Measurements from ENCODE around the gene TSSC4. TPM values are rescaled to one million over a fixed set of nuclear protein-coding genes. Genes with fewer than 3 reads are reported as not detected.

TSSC4 gene
- total RNA-seq, 1 experiment from 2014 or later = 25.3 TPM

- Histone ChIP-seq H3K4me1 (ENCODE audit: low read length) (peaks cover 25% of the 10 kb centered on the region), H2AFZ (ENCODE audit: low read length) (no peak overlapping the region), H3K9ac (ENCODE audit: low read length) (no peak overlapping the region), H3K27ac (ENCODE audit: low read length) (no peak overlapping the region), H4K20me1 (ENCODE audit: insufficient read depth, low read depth, low read length) (peaks cover 39% of the 10 kb centered on the region), H3K36me3 (ENCODE audit: insufficient read depth, low read length) (peaks cover 9% of the 10 kb centered on the region; the same call in 1 of the 2 replicates), H3K9me3 (ENCODE audit: low read length) (no peaks in the 10 kb centered on the region), H3K27me3 (ENCODE audit: low read length) (no peaks in the 10 kb centered on the region), H3K79me2 (ENCODE audit: low read length) (peaks cover 30% of the 10 kb centered on the region), H3K9me2 (replicated peaks; ENCODE audit: insufficient read depth, low read length) (no peaks in the 10 kb centered on the region), H3K4me3 (ENCODE audit: low read length) (no peak overlapping the region), H3K4me2 (ENCODE audit: low read depth, low read length, poor library complexity, severe bottlenecking) (no peak overlapping the region)
- DNase-seq = no peak
Observed at GRCh38 chr11:2375341-2375853, 25.2 kb upstream of the TSSC4 start.

- Histone ChIP-seq H3K9me2 (replicated peaks; ENCODE audit: insufficient read depth, low read length) (no peaks in the 10 kb centered on the region), H2AFZ (ENCODE audit: low read length) (no peak overlapping the region), H3K4me3 (ENCODE audit: low read length) (no peak overlapping the region), H3K9ac (ENCODE audit: low read length) (no peak overlapping the region), H3K4me2 (ENCODE audit: low read depth, low read length, poor library complexity, severe bottlenecking) (no peak overlapping the region), H3K36me3 (ENCODE audit: insufficient read depth, low read length) (peaks cover 9% of the 10 kb centered on the region; the same call in 1 of the 2 replicates), H3K4me1 (ENCODE audit: low read length) (peaks cover 32% of the 10 kb centered on the region), H3K79me2 (ENCODE audit: low read length) (peaks cover 37% of the 10 kb centered on the region), H3K27me3 (ENCODE audit: low read length) (no peaks in the 10 kb centered on the region), H3K27ac (ENCODE audit: low read length) (no peak overlapping the region), H3K9me3 (ENCODE audit: low read length) (no peaks in the 10 kb centered on the region), H4K20me1 (ENCODE audit: insufficient read depth, low read depth, low read length) (peaks cover 45% of the 10 kb centered on the region)
- no peak for DNase-seq
Observed at GRCh38 chr11:2375964-2376551, 24.5 kb upstream of the TSSC4 start.

GRCh38 chr11:2376751-2377451, 23.6 kb upstream of the TSSC4 start, which contains the start of gene CD81:
TSS of gene CD81 (plus strand) at chr11:2377310. CDS start at chr11:2377550, 240 bp downstream.
- H3K27ac ChIP-seq (ENCODE audit: low read length) = peak within 1 kb of the TSS; percentile 88
- peaks cover 54% of the 10 kb centered on the region for H4K20me1 ChIP-seq (ENCODE audit: insufficient read depth, low read depth, low read length)
- no peak within 1 kb of the TSS for H2AFZ ChIP-seq (ENCODE audit: low read length)
- peaks cover 36% of the 10 kb centered on the region for H3K4me1 ChIP-seq (ENCODE audit: low read length)
- no peaks in the 10 kb centered on the region for H3K9me3 ChIP-seq (ENCODE audit: low read length)
- H3K27me3 ChIP-seq (ENCODE audit: low read length) = no peaks in the 10 kb centered on the region
- peaks cover 45% of the 10 kb centered on the region for H3K79me2 ChIP-seq (ENCODE audit: low read length)
- peak within 1 kb of the TSS; percentile 100 for H3K4me3 ChIP-seq (ENCODE audit: low read length)
- H3K9ac ChIP-seq (ENCODE audit: low read length) = peak within 1 kb of the TSS; percentile 98
- peak; percentile 80 for DNase-seq
- H3K9me2 ChIP-seq (replicated peaks; ENCODE audit: insufficient read depth, low read length) = no peaks in the 10 kb centered on the region
- peak within 1 kb of the TSS; percentile 97 for H3K4me2 ChIP-seq (ENCODE audit: low read depth, low read length, poor library complexity, severe bottlenecking)
- H3K36me3 ChIP-seq (ENCODE audit: insufficient read depth, low read length) = peaks cover 9% of the 10 kb centered on the region; the same call in 1 of the 2 replicates

GRCh38 chr11:2377511-2378443, 22.8 kb upstream of the TSSC4 start:
- Histone ChIP-seq H3K79me2 (ENCODE audit: low read length) (peaks cover 54% of the 10 kb centered on the region), H3K4me1 (ENCODE audit: low read length) (peaks cover 45% of the 10 kb centered on the region), H3K9ac (ENCODE audit: low read length) (peak overlapping the region; percentile 98), H3K4me3 (ENCODE audit: low read length) (peak overlapping the region; percentile 100), H3K9me2 (replicated peaks; ENCODE audit: insufficient read depth, low read length) (no peaks in the 10 kb centered on the region), H3K27me3 (ENCODE audit: low read length) (no peaks in the 10 kb centered on the region), H3K36me3 (ENCODE audit: insufficient read depth, low read length) (peaks cover 9% of the 10 kb centered on the region; the same call in 1 of the 2 replicates), H3K4me2 (ENCODE audit: low read depth, low read length, poor library complexity, severe bottlenecking) (peak overlapping the region; percentile 97), H3K9me3 (ENCODE audit: low read length) (no peaks in the 10 kb centered on the region), H3K27ac (ENCODE audit: low read length) (peak overlapping the region; percentile 88), H4K20me1 (ENCODE audit: insufficient read depth, low read depth, low read length) (peaks cover 63% of the 10 kb centered on the region), H2AFZ (ENCODE audit: low read length) (no peak overlapping the region)
- DNase-seq = peak; percentile 79

GRCh38 chr11:2378527-2379210, 21.9 kb upstream of the TSSC4 start:
- Histone ChIP-seq H3K27me3 (ENCODE audit: low read length) (no peaks in the 10 kb centered on the region), H3K9me2 (replicated peaks; ENCODE audit: insufficient read depth, low read length) (no peaks in the 10 kb centered on the region), H3K4me3 (ENCODE audit: low read length) (peak overlapping the region; percentile 100), H3K27ac (ENCODE audit: low read length) (peak overlapping the region; percentile 88), H3K36me3 (ENCODE audit: insufficient read depth, low read length) (peaks cover 9% of the 10 kb centered on the region; the same call in 1 of the 2 replicates), H3K9me3 (ENCODE audit: low read length) (no peaks in the 10 kb centered on the region), H2AFZ (ENCODE audit: low read length) (no peak overlapping the region), H3K4me2 (ENCODE audit: low read depth, low read length, poor library complexity, severe bottlenecking) (peak overlapping the region; percentile 97), H4K20me1 (ENCODE audit: insufficient read depth, low read depth, low read length) (peaks cover 71% of the 10 kb centered on the region), H3K4me1 (ENCODE audit: low read length) (peaks cover 54% of the 10 kb centered on the region), H3K9ac (ENCODE audit: low read length) (peak overlapping the region; percentile 98), H3K79me2 (ENCODE audit: low read length) (peaks cover 55% of the 10 kb centered on the region)
- DNase-seq = peak; percentile 41

GRCh38 chr11:2379466-2380174, 20.9 kb upstream of the TSSC4 start:
- H3K4me3 ChIP-seq (ENCODE audit: low read length) = peak overlapping the region; percentile 100
- H3K79me2 ChIP-seq (ENCODE audit: low read length) = peaks cover 55% of the 10 kb centered on the region
- H3K9ac ChIP-seq (ENCODE audit: low read length) = peak overlapping the region; percentile 98
- H3K9me2 ChIP-seq (replicated peaks; ENCODE audit: insufficient read depth, low read length) = no peaks in the 10 kb centered on the region
- H2AFZ ChIP-seq (ENCODE audit: low read length) = no peak overlapping the region
- no peaks in the 10 kb centered on the region for H3K27me3 ChIP-seq (ENCODE audit: low read length)
- peaks cover 75% of the 10 kb centered on the region for H4K20me1 ChIP-seq (ENCODE audit: insufficient read depth, low read depth, low read length)
- H3K4me2 ChIP-seq (ENCODE audit: low read depth, low read length, poor library complexity, severe bottlenecking) = peak overlapping the region; percentile 97
- H3K9me3 ChIP-seq (ENCODE audit: low read length) = no peaks in the 10 kb centered on the region
- peak overlapping the region; percentile 91 for H3K27ac ChIP-seq (ENCODE audit: low read length)
- H3K4me1 ChIP-seq (ENCODE audit: low read length) = peaks cover 60% of the 10 kb centered on the region
- peaks cover 9% of the 10 kb centered on the region; the same call in 1 of the 2 replicates for H3K36me3 ChIP-seq (ENCODE audit: insufficient read depth, low read length)
- DNase-seq = no peak

- peaks cover 55% of the 10 kb centered on the region for H3K79me2 ChIP-seq (ENCODE audit: low read length)
- no peaks in the 10 kb centered on the region for H3K27me3 ChIP-seq (ENCODE audit: low read length)
- peak overlapping the region; percentile 100 for H3K4me3 ChIP-seq (ENCODE audit: low read length)
- no peaks in the 10 kb centered on the region for H3K9me2 ChIP-seq (replicated peaks; ENCODE audit: insufficient read depth, low read length)
- peaks cover 75% of the 10 kb centered on the region for H4K20me1 ChIP-seq (ENCODE audit: insufficient read depth, low read depth, low read length)
- peak overlapping the region; percentile 97 for H3K4me2 ChIP-seq (ENCODE audit: low read depth, low read length, poor library complexity, severe bottlenecking)
- H3K27ac ChIP-seq (ENCODE audit: low read length) = peak overlapping the region; percentile 91
- H2AFZ ChIP-seq (ENCODE audit: low read length) = no peak overlapping the region
- peaks cover 66% of the 10 kb centered on the region for H3K4me1 ChIP-seq (ENCODE audit: low read length)
- peaks cover 9% of the 10 kb centered on the region; the same call in 1 of the 2 replicates for H3K36me3 ChIP-seq (ENCODE audit: insufficient read depth, low read length)
- no peaks in the 10 kb centered on the region for H3K9me3 ChIP-seq (ENCODE audit: low read length)
- DNase-seq = no peak
- peak overlapping the region; percentile 98 for H3K9ac ChIP-seq (ENCODE audit: low read length)
Observed at GRCh38 chr11:2380396-2380795, 20.2 kb upstream of the TSSC4 start.
